ENCODE data around the gene CENPH. TPM values are rescaled to one million over a fixed set of nuclear protein-coding genes. Genes with fewer than 3 reads are reported as not detected.

CENPH gene
- total and polyA plus RNA-seq, 2 of the 8 experiments (the other 6 are each of a cell fraction or from before 2014, with no cell fraction given): 69.0 to 82.8 TPM

GRCh38 chr5:69156456-69156855 lies 32.9 kb upstream of the CENPH start (continued):
- TF ChIP-seq SIRT6 (IDR thresholded peaks at IDR 0.05; ENCODE audit: low read length): no peak
- no peak for TF ChIP-seq SAP30 (IDR thresholded peaks at IDR 0.05; ENCODE audit: insufficient read depth, insufficient replicate concordance, low read length)
- no peak for TF ChIP-seq KDM1A (IDR thresholded peaks at IDR 0.05; ENCODE audit: borderline replicate concordance, low read length)

Measured in H1 (cell line).